MV-4-11 (cell line): ENCODE results near the gene SH3TC2.

Experiments used
- DNase-seq: peaks from one replicate; lab custom pipeline; 2025; lab: John Stamatoyannopoulos, UW

The SH3TC2 gene

GRCh38 chr5:149028984-149029383 lies 33.9 kb downstream of the SH3TC2 start:
- DNase-seq: no peak

DNA sequence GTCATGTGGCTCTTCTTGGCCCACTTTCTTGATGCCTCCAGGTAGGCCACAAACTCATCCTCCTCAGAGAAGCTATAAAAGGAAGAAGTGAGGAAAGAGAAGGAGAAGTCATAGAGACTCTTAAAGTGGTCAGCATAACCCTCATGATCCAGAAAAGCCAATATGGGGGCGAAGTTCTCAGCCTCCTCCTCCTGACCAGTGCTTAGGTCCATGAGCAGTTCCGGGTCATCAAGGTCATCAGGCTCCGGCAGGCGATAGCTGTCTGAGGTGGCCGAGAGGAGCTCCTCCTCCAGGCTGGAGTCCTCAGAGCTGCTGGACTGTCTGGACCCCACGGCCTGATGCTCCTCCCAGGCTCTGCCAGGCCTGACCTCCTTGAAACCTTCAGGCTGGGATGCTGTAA lies 34.7 kb downstream of the SH3TC2 start:
- no peak for DNase-seq

DNA sequence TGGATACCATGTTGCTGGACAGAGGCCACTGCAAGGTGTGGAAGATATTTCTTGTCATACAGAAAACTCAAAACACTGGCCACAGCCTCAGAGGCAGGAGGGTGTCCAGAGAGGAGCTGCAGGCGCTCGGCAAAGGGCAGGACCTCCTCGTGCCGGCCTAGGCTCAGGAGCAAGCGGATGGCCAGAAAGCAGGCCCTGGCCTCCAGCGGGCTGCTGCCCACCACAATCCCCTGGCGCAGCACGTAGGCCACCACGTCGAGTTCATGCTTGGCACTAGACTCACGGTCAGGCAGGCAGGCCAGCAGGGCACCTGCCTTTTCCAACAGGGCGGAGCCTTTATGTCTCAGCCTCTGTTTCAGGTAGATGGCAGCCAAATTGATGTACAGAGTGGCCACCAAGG lies 35.2 kb downstream of the SH3TC2 start:
- no peak for DNase-seq

DNA sequence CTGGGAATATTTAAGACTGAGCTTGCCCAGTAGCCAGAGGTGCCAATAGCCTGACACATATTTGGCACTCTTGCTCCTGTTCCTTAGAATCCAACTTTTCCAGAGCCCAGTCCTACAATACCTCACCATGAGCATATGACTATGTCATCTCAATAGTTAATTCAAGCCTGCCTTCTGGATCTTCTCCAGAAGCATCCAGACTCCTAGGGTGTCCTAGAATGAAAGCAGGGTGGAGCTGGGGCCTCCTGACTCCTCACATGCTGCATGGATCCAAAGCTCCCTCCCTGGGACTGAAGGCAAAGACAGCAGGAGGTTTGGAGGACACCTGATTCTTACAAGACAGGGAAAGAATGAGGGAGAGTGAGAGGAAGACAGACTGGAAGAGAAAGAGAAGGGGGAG lies 37.9 kb downstream of the SH3TC2 start:
- DNase-seq: no peak

DNA sequence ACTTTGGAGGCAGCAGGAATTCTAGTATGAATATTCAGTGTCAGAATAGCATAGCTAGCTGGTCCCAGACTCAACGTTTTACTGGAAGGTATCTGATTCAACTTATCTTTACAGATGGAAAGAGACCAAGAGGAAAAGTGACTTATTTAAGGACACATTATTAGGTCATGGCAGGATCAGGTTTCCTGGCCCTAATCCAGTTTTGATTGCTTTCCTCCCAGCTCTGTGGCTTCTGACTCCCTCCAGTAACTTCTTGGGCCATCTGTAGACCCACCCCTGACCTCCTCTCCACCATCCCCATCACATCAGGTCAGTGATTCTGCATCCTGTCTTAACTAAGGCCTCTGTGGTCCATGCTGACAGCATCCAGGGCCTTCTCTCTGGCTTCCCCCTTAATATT lies 38.4 kb downstream of the SH3TC2 start:
- no peak for DNase-seq

- DNase-seq: no peak
These were observed 40.7 kb downstream of the SH3TC2 start for GRCh38 chr5:149022200-149022599.

DNA sequence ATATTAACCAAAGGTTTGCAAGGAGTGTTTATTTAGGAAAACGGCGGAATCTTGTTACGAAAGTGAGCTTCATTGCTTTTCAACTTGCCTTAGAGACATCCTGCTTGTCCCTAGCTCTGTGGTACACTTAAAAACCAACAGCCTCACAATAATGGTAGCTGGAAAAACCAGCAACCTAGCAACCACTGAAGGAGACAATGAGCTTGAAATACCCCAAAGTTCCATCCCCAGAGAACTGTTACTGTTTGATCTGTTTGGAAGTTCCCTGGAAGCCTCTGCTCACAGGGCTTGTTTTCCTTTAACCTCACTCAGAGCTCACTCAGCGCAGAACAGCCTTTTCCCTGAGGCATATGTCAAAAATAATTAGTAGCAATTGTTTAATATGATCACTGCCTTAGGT lies 43.2 kb downstream of the SH3TC2 start:
- no peak for DNase-seq

DNA sequence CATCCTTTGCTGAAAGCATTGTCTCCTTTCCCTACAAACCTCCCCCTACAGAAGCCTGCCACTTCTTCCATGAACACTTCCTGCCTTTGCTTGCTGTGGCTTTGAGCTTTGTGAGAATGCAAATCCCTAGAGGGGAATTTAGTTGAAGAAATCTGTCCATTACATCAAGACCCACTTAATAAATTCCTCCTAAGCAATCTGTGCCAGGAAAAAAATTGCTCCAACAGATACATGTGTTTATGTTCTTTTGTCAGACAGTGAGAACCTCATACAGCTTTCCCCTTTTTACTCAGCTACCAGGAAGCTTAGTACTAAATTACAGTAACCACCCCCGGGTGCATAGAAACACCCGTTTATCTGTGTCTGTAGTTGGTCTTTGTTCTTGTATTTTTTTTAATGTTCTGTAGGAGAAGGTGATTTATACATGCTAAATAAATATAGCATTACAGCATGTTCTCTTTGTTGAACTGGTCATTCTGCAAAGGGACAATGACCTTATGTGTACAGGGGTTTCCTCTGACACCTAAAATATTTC lies 43.9 kb downstream of the SH3TC2 start:
- no peak for DNase-seq

DNA sequence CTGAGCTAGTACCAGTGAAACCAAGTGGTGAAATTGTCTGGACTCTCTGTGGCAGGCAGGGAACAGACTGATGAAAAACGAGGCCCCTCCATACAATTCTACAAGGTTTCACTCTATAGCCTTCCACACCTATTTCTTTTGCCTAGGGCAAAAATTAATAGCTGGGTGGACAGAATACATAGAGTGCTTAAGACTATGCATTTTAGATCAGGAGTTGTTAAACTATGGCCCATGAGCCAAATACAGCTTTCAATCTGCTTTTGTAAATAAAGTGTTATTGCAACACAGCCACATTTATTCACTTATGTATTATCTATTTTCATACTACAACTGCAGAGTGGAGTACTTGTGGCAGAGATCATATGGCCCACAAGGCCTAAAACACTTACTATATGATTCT lies 45.2 kb downstream of the SH3TC2 start:
- no peak for DNase-seq

DNA sequence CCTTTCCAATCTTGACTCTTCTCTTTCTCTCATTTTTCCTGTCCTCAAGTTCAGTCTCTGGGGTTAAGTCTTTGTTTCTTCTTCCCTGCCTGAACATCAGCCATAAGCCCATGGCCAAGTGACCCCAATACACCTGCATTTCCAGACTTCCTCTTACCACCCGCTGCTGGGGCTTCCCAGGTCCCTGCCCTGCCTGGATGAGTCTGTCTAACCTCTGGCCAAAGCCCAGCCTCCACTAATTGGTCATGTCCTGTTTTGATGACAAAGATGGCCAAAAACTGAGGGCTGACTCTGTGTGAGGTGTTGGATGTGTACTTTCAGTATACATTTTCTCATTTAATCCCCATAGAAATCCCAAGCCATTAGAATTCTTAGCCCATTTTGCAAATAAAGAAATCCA lies 47.3 kb downstream of the SH3TC2 start:
- DNase-seq: no peak

GRCh38 chr5:149015126-149015525 lies 47.7 kb downstream of the SH3TC2 start:
- DNase-seq: peak; percentile 3

DNA sequence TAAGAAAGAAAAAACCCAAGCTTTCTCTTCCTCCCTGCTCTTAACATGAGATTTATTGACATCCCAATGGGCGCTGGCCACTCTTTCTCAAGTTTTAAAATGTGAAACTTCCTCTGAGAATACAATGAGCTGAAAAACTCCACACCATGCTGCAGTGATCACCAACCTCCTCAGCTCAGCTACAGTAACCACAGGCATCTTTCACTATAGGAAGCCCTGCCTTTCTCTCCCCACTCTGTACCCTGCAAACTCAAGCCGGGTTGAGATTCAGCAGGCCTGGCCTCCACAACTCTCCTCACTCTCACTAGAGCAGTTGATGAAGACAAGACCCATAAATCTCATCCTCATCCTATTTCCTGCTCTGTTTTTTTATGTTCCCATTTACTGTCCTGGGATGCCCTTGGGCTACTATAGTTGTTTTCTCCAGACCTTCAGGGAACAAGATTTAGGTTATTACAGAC lies 48.3 kb downstream of the SH3TC2 start:
- no peak for DNase-seq

- no peak for DNase-seq
These were observed 49.1 kb downstream of the SH3TC2 start for GRCh38 chr5:149013796-149014195.

- DNase-seq: no peak
These were observed 50.5 kb downstream of the SH3TC2 start for GRCh38 chr5:149012350-149012749.

DNA sequence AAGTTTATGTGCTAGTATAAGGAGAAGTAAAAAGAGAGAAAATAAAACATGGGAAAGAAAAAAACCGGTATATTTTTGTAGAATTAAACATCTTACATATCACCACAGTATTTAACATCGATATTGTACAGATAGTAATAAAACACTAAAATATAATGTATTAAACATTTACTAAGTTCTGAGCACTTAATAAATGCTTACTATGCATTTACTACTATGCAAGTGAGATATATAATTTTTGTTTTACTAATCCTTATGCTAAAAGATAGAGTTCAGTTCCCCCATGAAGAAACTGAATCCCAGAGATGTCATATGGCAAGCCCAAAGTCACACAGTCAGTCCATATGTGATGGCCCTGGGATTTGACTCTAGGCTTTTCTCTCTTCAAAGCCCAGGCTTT lies 51.1 kb downstream of the SH3TC2 start:
- no peak for DNase-seq

- no peak for DNase-seq
These were observed 51.8 kb downstream of the SH3TC2 start for GRCh38 chr5:149011084-149011483.

GRCh38 chr5:149007174-149007573 lies 55.7 kb downstream of the SH3TC2 start:
- no peak for DNase-seq

GRCh38 chr5:149006426-149006825 lies 56.4 kb downstream of the SH3TC2 start:
- DNase-seq: no peak

GRCh38 chr5:149005077-149005892 lies 57.6 kb downstream of the SH3TC2 start:
- DNase-seq: no peak

GRCh38 chr5:149004559-149004958 lies 58.3 kb downstream of the SH3TC2 start:
- no peak for DNase-seq

DNA sequence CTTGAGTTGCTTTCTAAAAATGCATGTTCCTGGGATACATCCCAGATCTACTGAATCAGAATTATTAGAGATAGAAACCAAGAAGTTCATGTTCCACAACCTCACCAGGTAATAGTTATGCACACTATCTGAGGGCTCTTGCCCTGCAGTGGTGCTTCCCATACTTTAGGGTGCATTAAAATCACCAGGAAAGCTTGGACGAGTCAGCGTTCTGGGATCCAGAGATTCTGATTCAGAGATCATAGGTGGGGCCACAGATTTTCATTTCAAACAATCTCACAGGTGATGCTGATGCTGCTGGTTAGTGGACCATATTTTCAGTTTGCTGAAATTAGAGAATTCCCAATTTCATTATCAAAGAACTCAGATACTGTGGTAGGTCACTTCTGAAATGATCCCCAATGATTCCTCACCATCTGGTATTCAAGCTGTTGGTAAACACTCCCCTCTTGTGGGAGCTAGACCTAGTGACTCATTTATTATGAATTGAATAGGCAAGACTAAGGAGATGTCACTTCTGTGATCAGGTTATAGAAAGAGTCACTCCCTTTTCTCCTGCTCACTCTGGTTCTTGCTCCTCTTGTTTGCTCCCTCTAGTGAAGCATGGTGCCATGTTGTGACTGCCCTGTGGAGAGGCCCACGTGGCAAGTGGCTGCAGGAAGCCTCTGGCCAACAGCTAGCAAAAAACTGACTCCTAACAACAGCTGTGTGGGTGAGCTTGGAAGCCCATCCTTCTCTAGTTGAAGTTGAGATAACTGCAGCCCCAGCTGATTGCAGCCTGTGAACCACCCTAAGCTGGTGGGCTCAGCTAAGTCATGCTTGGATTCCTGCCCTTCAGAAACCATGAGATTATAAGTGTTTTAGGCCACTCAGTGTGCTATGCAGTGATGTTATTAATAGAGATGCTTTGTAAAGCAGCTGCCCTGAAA lies 59.8 kb downstream of the SH3TC2 start:
- DNase-seq: no peak

DNA sequence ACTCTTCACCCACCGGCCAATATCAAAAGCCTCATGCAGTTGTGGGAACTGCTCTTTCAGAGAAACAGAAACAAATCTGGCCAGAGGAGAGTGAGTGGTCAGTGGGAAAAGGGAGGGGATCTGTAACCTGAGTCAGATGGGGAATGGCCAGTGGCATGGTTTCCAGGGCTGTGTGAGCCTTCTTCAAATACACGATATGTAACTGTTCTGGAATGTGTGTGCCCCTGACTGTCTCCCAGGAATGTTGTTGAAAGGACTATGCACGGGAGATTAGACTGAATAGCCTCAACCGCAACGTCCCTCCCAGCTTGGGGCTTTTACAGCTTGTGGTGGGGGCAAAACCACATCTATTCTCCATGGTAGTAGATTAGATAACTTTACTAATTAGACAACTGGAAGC lies 60.8 kb downstream of the SH3TC2 start:
- DNase-seq: no peak

GRCh38 chr5:149001162-149001561 lies 61.7 kb downstream of the SH3TC2 start:
- DNase-seq: no peak
